GM18511 (cell line): Measurements from ENCODE around the gene SLC5A4.

ENCODE experiments used
- ATAC-seq: cut with Tn5 transposase; IDR thresholded peaks from one replicate; pipeline ENCODE4 v1.9.1; 2021; ENCODE audit warnings: mild to moderate bottlenecking, moderate library complexity; ENCODE audit not compliant: unreplicated experiment

SLC5A4 gene

GRCh38 chr22:32233091-32233490 is 22.1 kb downstream of the SLC5A4 start:
- no peak for ATAC-seq

GRCh38 chr22:32232191-32232830 is 22.8 kb downstream of the SLC5A4 start:
- no peak for ATAC-seq

- ATAC-seq = no peak
Measured at GRCh38 chr22:32226326-32227104, 28.6 kb downstream of the SLC5A4 start.

GRCh38 chr22:32222991-32223390 is 32.2 kb downstream of the SLC5A4 start:
- no peak for ATAC-seq

- ATAC-seq = no peak
Measured at GRCh38 chr22:32219026-32219425, 36.1 kb downstream of the SLC5A4 start.

- ATAC-seq = no peak
Measured at GRCh38 chr22:32218470-32218869, 36.7 kb downstream of the SLC5A4 start.

- no peak for ATAC-seq
Measured at GRCh38 chr22:32217465-32217864, 37.7 kb downstream of the SLC5A4 start.

- no peak for ATAC-seq
Measured at GRCh38 chr22:32216911-32217310, 38.2 kb downstream of the SLC5A4 start.

GRCh38 chr22:32211011-32211410 is 44.1 kb downstream of the SLC5A4 start:
- no peak for ATAC-seq

- ATAC-seq = no peak
Measured at GRCh38 chr22:32208681-32209080, 46.5 kb downstream of the SLC5A4 start.

GRCh38 chr22:32207971-32208480 is 47.1 kb downstream of the SLC5A4 start:
- no peak for ATAC-seq

GRCh38 chr22:32206774-32207758 is 48.1 kb downstream of the SLC5A4 start:
- ATAC-seq = no peak

GRCh38 chr22:32205974-32206773 is 49.0 kb downstream of the SLC5A4 start:
- no peak for ATAC-seq

GRCh38 chr22:32204856-32205722 is 50.1 kb downstream of the SLC5A4 start, which contains the start of gene RFPL2:
RFPL2 (minus strand) TSS chr22:32205073; CDS start chr22:32202451, 2,622 bp downstream.
- ATAC-seq = no peak

- no peak for ATAC-seq
Measured at GRCh38 chr22:32204040-32204855, 50.9 kb downstream of the SLC5A4 start.

GRCh38 chr22:32203181-32204039 is 51.7 kb downstream of the SLC5A4 start:
- ATAC-seq = no peak

- ATAC-seq = no peak
Measured at GRCh38 chr22:32202539-32203180, 52.5 kb downstream of the SLC5A4 start.
